Fibroblast of the aortic adventitia (primary cell): ENCODE data around the gene COL11A1. TPM values are rescaled to one million over a fixed set of nuclear protein-coding genes. Genes with fewer than 3 reads are reported as not detected.
"Not testable (repeated sequence)": the region's sequence is repeated elsewhere in the genome, so short reads cannot be mapped to it uniquely, and the experiment has no call there.

Experiments
- DNase-seq: peaks from one replicate; pipeline ENCODE4 v3.0.0-alpha.2; 2010; ENCODE audit warnings: low read depth
- H3K4me3 ChIP-seq: 2 replicates; pipeline ENCODE4 v1.5.1; 2011; ENCODE audit warnings: low read depth, mild to moderate bottlenecking, control low read depth, low read length, moderate library complexity
- CTCF ChIP-seq: IDR thresholded peaks from 2 replicates; pipeline ENCODE4 v1.5.1; 2011; ENCODE audit warnings: mild to moderate bottlenecking, low read length, control low read depth, inconsistent platforms; ENCODE audit not compliant: insufficient read depth
- total RNA-seq: library from RNA; depleted of rRNA; stranded (reverse); fragments of >200 nt; gene quantifications from 2 replicates; pipeline ENCODE4 v1.2.3, GENCODE V29; 2012; ENCODE audit warnings: low replicate concordance

COL11A1 gene
- total RNA-seq, 1 donor, result 0.45 TPM

- no peak for TF ChIP-seq CTCF
- DNase-seq, result no peak
- H3K4me3 ChIP-seq, result no peak overlapping the region
Measured at GRCh38 chr1:102837551-102837950, 270.8 kb downstream of the COL11A1 start.

- DNase-seq, result no peak
- TF ChIP-seq CTCF, result no peak
- no peak overlapping the region for H3K4me3 ChIP-seq
Measured at GRCh38 chr1:102836991-102837390, 271.3 kb downstream of the COL11A1 start.

GRCh38 chr1:102834688-102835320 lies 273.5 kb downstream of the COL11A1 start:
- H3K4me3 ChIP-seq, result no peak overlapping the region
- no peak for TF ChIP-seq CTCF
- DNase-seq, result peak; percentile 2

- H3K4me3 ChIP-seq, result no peak overlapping the region
- DNase-seq, result no peak
- TF ChIP-seq CTCF, result no peak
Measured at GRCh38 chr1:102833151-102833550, 275.2 kb downstream of the COL11A1 start.

- not testable (repeated sequence) for DNase-seq, H3K4me3 ChIP-seq
Measured at GRCh38 chr1:102826706-102827105, 281.6 kb downstream of the COL11A1 start.
